Trophoblast cell (in vitro differentiated cells and primary cell): ENCODE results near the gene ZNF536.

Source experiments
- DNase-seq, 2 donors: peaks; one replicate each; pipeline ENCODE4 v3.0.0-alpha.2; 2016
- H2AFZ ChIP-seq: 2 replicates; pipeline ENCODE4 v1.6.1; 2013; ENCODE audit warnings: low read length, moderate library complexity, mild to moderate bottlenecking; ENCODE audit not compliant: insufficient read depth, poor library complexity
- H2AK5ac ChIP-seq: 2 replicates; pipeline ENCODE4 v1.6.1; 2013; ENCODE audit warnings: mild to moderate bottlenecking, low read length
- H2BK120ac ChIP-seq: 2 replicates; pipeline ENCODE4 v1.6.1; 2013; ENCODE audit warnings: low read length, mild to moderate bottlenecking, moderate library complexity; ENCODE audit not compliant: insufficient read depth, poor library complexity
- H2BK12ac ChIP-seq: 2 replicates; pipeline ENCODE4 v1.6.1; 2013; ENCODE audit warnings: mild to moderate bottlenecking, low read length, moderate library complexity
- H2BK5ac ChIP-seq: 2 replicates; pipeline ENCODE4 v1.6.1; 2013; ENCODE audit warnings: low read length, low read depth, moderate library complexity, mild to moderate bottlenecking; ENCODE audit not compliant: poor library complexity
- H3K14ac ChIP-seq: 2 replicates; pipeline ENCODE4 v1.6.1; 2013; ENCODE audit warnings: mild to moderate bottlenecking, low read length
- H3K18ac ChIP-seq: 2 replicates; pipeline ENCODE4 v1.6.1; 2013; ENCODE audit warnings: mild to moderate bottlenecking, low read length
- H3K23ac ChIP-seq: 2 replicates; pipeline ENCODE4 v1.6.1; 2013; ENCODE audit warnings: low read length
- H3K27ac ChIP-seq: 2 replicates; pipeline ENCODE4 v1.5.1; 2013; ENCODE audit warnings: low read depth, mild to moderate bottlenecking, inconsistent platforms, low read length, moderate library complexity
- H3K27me3 ChIP-seq: 2 replicates; pipeline ENCODE4 v1.6.1; 2013; ENCODE audit warnings: inconsistent platforms, mild to moderate bottlenecking, low read length, moderate library complexity; ENCODE audit not compliant: insufficient read depth
- H3K36me3 ChIP-seq, 2 experiments: 1 replicate in 1 of 2; 2 replicates in 1 of 2; pipeline ENCODE4 v1.6.1; 2013; ENCODE audit warnings: low read length in 2 of 2, mild to moderate bottlenecking in 2 of 2, moderate library complexity in 1 of 2; ENCODE audit not compliant: insufficient read depth in 2 of 2, control insufficient read depth in 1 of 2
- H3K4ac ChIP-seq: 2 replicates; pipeline ENCODE4 v1.6.1; 2013; ENCODE audit warnings: low read depth, mild to moderate bottlenecking, low read length, moderate library complexity
- H3K4me1 ChIP-seq, 2 experiments: 1 replicate in 1 of 2; 2 replicates in 1 of 2; pipeline ENCODE4 v1.6.1; 2013; ENCODE audit warnings: low read length in 2 of 2, mild to moderate bottlenecking in 2 of 2, moderate library complexity in 1 of 2; ENCODE audit not compliant: insufficient read depth in 2 of 2, control insufficient read depth in 1 of 2
- H3K4me2 ChIP-seq: 2 replicates; pipeline ENCODE4 v1.6.1; 2013; ENCODE audit warnings: inconsistent platforms, mild to moderate bottlenecking, low read length, moderate library complexity
- H3K4me3 ChIP-seq: 2 replicates; pipeline ENCODE4 v1.5.1; 2013; ENCODE audit warnings: mild to moderate bottlenecking, low read depth, low read length, inconsistent platforms
- H3K79me1 ChIP-seq: one replicate; pipeline ENCODE4 v1.6.1; 2013; ENCODE audit warnings: low read length
- H3K79me2 ChIP-seq: 2 replicates; pipeline ENCODE4 v1.6.1; 2013; ENCODE audit warnings: low read length, mild to moderate bottlenecking; ENCODE audit not compliant: control insufficient read depth, insufficient read depth, poor library complexity
- H3K9ac ChIP-seq: 2 replicates; pipeline ENCODE4 v1.6.1; 2013; ENCODE audit warnings: mild to moderate bottlenecking, low read length
- H3K9me3 ChIP-seq: 2 replicates; pipeline ENCODE4 v1.6.1; 2013; ENCODE audit warnings: low read depth, mild to moderate bottlenecking, control low read depth, inconsistent platforms, low read length; ENCODE audit not compliant: insufficient read depth
- H4K12ac ChIP-seq: 2 replicates; pipeline ENCODE4 v1.6.1; 2013; ENCODE audit warnings: low read depth, mild to moderate bottlenecking, low read length, moderate library complexity
- H4K8ac ChIP-seq: 2 replicates; pipeline ENCODE4 v1.6.1; 2013; ENCODE audit warnings: low read depth, mild to moderate bottlenecking, low read length, moderate library complexity
- H4K91ac ChIP-seq: one replicate; pipeline ENCODE4 v1.6.1; 2013; ENCODE audit warnings: low read depth, mild to moderate bottlenecking, low read length, moderate library complexity
- WGBS: extraction: QIAGEN DNeasy Blood & Tissue Kit; methylation state at CpG from one replicate; pipeline ENCODE4 v1.1.7; 2013; ENCODE audit warnings: missing lambda C conversion rate; ENCODE audit not compliant: insufficient read length, insufficient coverage; ENCODE audit errors: extremely low coverage; 5-methylcytosine and 5-hydroxymethylcytosine counted together

The ZNF536 gene

GRCh38 chr19:30356951-30357579, 15.1 kb upstream of the ZNF536 start:
- Histone ChIP-seq H3K79me1 (no peaks in the 10 kb centered on the region), H3K23ac (no peak overlapping the region), H3K4me1 (no peaks in the 10 kb centered on the region), H3K79me2 (no peaks in the 10 kb centered on the region), H3K4me3 (no peak overlapping the region), H3K4ac (no peak overlapping the region), H2AK5ac (no peak overlapping the region), H3K9ac (no peak overlapping the region), H4K8ac (no peak overlapping the region), H2AFZ (no peak overlapping the region), H4K12ac (no peak overlapping the region), H3K36me3 (no peaks in the 10 kb centered on the region), H3K9me3 (no peaks in the 10 kb centered on the region), H3K27ac (no peak overlapping the region), H2BK5ac (no peak overlapping the region), H3K18ac (no peak overlapping the region), H4K91ac (no peak overlapping the region), H3K4me2 (no peak overlapping the region), H2BK120ac (no peak overlapping the region), H3K14ac (no peak overlapping the region), H3K27me3 (no peaks in the 10 kb centered on the region), H2BK12ac (no peak overlapping the region)
- no CpG with 5 or more reads among the region's 11 CpGs for WGBS
- no peak for DNase-seq

DNA sequence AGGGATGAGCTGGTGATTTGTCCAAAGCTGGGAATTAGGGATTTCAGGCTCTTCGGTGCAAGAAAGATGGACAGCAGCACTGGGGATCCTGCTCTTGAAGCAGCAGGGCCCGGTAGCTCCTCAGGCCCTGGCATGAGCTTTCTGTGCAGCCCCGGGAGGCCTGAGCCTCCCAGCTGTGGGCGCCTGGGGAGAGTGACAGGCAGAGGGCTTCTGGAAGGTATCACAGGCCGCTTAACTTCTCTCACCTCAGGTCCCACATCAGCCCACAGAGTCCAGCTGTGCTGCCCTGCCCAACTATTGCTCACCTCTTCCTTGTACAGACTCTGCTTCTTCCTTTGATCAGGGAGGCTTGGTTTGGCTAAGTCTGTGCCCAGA, 14.6 kb upstream of the ZNF536 start:
- no peaks in the 10 kb centered on the region for H3K36me3 ChIP-seq
- no peak overlapping the region for H3K4ac ChIP-seq
- WGBS, result no CpG with 5 or more reads among the region's 5 CpGs
- H3K79me1 ChIP-seq, result no peaks in the 10 kb centered on the region
- H4K12ac ChIP-seq, result no peak overlapping the region
- no peak overlapping the region for H3K18ac ChIP-seq
- no peak overlapping the region for H3K4me3 ChIP-seq
- H2AFZ ChIP-seq, result no peak overlapping the region
- no peaks in the 10 kb centered on the region for H3K79me2 ChIP-seq
- H3K4me2 ChIP-seq, result no peak overlapping the region
- no peak overlapping the region for H2BK12ac ChIP-seq
- H4K91ac ChIP-seq, result no peak overlapping the region
- DNase-seq, result no peak
- no peaks in the 10 kb centered on the region for H3K4me1 ChIP-seq
- no peak overlapping the region for H3K9ac ChIP-seq
- no peak overlapping the region for H2BK120ac ChIP-seq
- H3K14ac ChIP-seq, result no peak overlapping the region
- no peak overlapping the region for H3K23ac ChIP-seq
- H3K27ac ChIP-seq, result no peak overlapping the region
- no peak overlapping the region for H2AK5ac ChIP-seq
- no peak overlapping the region for H2BK5ac ChIP-seq
- no peaks in the 10 kb centered on the region for H3K27me3 ChIP-seq
- no peak overlapping the region for H4K8ac ChIP-seq
- H3K9me3 ChIP-seq, result no peaks in the 10 kb centered on the region

DNA sequence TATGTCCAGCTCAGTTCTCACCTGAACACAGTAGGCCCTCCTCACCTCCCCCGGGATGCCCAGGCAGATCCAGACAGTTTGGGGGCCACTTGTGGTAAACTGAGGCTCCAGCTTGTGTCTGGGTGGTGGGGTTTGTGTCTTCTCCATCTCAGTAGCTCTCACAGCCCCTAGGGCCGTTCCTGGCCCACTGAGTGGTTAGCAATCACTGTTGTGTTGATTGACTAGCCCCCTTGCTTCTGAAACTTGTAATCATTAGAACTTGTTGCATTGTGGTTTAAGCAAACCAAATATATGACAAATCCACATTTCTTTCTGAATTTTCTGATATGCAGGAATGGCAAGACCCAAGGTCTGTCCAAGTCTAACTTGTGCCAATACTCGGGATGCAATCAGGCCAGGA, 13.9 kb upstream of the ZNF536 start:
- no peak overlapping the region for H2BK5ac ChIP-seq
- no peak overlapping the region for H4K91ac ChIP-seq
- no peak overlapping the region for H3K4me3 ChIP-seq
- H2AFZ ChIP-seq, result no peak overlapping the region
- no peak overlapping the region for H3K4me2 ChIP-seq
- H3K23ac ChIP-seq, result no peak overlapping the region
- no peak overlapping the region for H2BK120ac ChIP-seq
- no peak overlapping the region for H3K14ac ChIP-seq
- no peaks in the 10 kb centered on the region for H3K79me2 ChIP-seq
- no peak overlapping the region for H2AK5ac ChIP-seq
- no peak overlapping the region for H3K9ac ChIP-seq
- H4K8ac ChIP-seq, result no peak overlapping the region
- no peaks in the 10 kb centered on the region for H3K9me3 ChIP-seq
- H3K27me3 ChIP-seq, result no peaks in the 10 kb centered on the region
- H3K36me3 ChIP-seq, result no peaks in the 10 kb centered on the region
- H3K18ac ChIP-seq, result no peak overlapping the region
- H4K12ac ChIP-seq, result no peak overlapping the region
- H3K4ac ChIP-seq, result no peak overlapping the region
- no peak overlapping the region for H3K27ac ChIP-seq
- DNase-seq, result no peak
- no CpG with 5 or more reads among the region's 3 CpGs for WGBS
- H3K4me1 ChIP-seq, result no peaks in the 10 kb centered on the region
- H3K79me1 ChIP-seq, result no peaks in the 10 kb centered on the region
- H2BK12ac ChIP-seq, result no peak overlapping the region

DNA sequence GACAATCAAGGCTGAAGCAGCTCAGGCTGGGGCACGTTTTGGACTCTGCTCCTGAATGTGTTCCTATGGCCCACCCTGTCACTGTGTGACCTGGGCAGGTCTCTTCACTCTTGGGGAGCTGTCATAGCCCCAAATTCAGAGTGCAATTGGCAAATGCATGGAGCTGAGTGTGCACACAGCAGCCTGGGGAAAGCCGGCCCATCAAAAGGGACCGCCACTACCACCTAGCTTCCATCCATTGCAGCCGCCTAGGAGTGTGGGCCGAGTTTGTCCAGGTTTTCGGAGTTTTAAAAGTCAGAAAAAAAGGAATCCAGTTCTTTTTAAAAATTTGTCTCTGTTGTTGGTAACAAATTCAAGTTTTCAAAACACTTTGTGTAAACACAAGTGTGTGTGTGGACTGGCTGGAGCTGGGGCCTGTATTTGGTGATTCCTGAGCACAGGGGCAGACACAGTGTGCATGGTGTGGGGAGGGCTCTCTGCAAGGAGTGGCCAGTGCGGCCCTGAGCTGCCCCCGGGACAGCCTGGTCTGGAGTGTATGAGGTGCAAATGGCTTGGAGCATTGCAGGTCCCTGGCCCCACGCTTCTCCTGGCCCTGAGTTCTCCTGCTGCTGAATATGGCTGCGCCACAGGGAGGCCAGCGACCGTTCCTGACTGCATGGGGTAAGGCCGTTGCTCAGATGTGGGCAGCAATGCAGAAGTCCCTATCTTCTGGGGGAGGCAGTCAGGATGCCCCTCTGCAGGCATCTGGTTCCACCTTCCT, 13.2 kb upstream of the ZNF536 start:
- Histone ChIP-seq H3K14ac (no peak overlapping the region), H2BK120ac (no peak overlapping the region), H3K4ac (no peak overlapping the region), H3K27me3 (no peaks in the 10 kb centered on the region), H2AK5ac (no peak overlapping the region), H2BK12ac (no peak overlapping the region), H3K4me3 (no peak overlapping the region), H4K8ac (no peak overlapping the region), H3K9me3 (no peaks in the 10 kb centered on the region), H2BK5ac (no peak overlapping the region), H3K27ac (no peak overlapping the region), H4K91ac (no peak overlapping the region), H3K18ac (no peak overlapping the region), H4K12ac (no peak overlapping the region), H3K4me2 (no peak overlapping the region), H3K79me2 (no peaks in the 10 kb centered on the region), H3K36me3 (no peaks in the 10 kb centered on the region), H2AFZ (no peak overlapping the region), H3K9ac (no peak overlapping the region), H3K23ac (no peak overlapping the region), H3K4me1 (no peaks in the 10 kb centered on the region), H3K79me1 (no peaks in the 10 kb centered on the region)
- no peak for DNase-seq
- no CpG with 5 or more reads among the region's 13 CpGs for WGBS
